SK-N-SH (cell line): ENCODE data around the gene GMPPB. TPM values are rescaled to one million over a fixed set of nuclear protein-coding genes. Genes with fewer than 3 reads are reported as not detected.

Source experiments
- CTCF ChIA-PET: fragments of 300-600, 350-600 bp; formaldehyde crosslinking; extraction: SDS; loops from one replicate; lab custom pipeline; 2021; lab: Yijun Ruan, JAX
- POLR2A ChIA-PET: fragments of 350-600 bp; sonication (Branson Sonifier 250); formaldehyde crosslinking; extraction: SDS; loops from one replicate; lab custom pipeline; 2020; ENCODE audit warnings: antibody characterized with exemption, inconsistent platforms; lab: Yijun Ruan, JAX
- DNase-seq: peaks from one replicate; pipeline ENCODE4 v3.0.0; 2012
- H2AFZ ChIP-seq: fragments of 200-600 bp; sonication (generic); 2 replicates; pipeline ENCODE4 v1.8.1; 2016; ENCODE audit warnings: antibody characterized with exemption, mild to moderate bottlenecking, low read depth
- H3F3A ChIP-seq: fragments of 200-600 bp; sonication (generic); replicated peaks from 2 replicates; pipeline ENCODE3; 2016; ENCODE audit warnings: antibody characterized with exemption, mild to moderate bottlenecking; ENCODE audit not compliant: insufficient read depth
- H3K27ac ChIP-seq, 2 experiments: fragments of 200-500 bp in 1 of 2; fragments of 200-600 bp in 1 of 2; sonication (Bioruptor generic) in 1 of 2; sonication (generic), shearing (Covaris generic) in 1 of 2; 2 replicates each; pipeline versions ENCODE4 v1.5.1 to v1.6.1; 2014 to 2016; ENCODE audit warnings: low read depth in 2 of 2, inconsistent platforms in 1 of 2, low read length in 1 of 2, mild to moderate bottlenecking in 1 of 2, mixed read lengths in 1 of 2
- H3K27me3 ChIP-seq: fragments of 200-600 bp; sonication (generic), shearing (Covaris generic); 2 replicates; pipeline ENCODE4 v1.6.1; 2016; ENCODE audit warnings: mixed run types; ENCODE audit not compliant: insufficient read depth
- H3K36me3 ChIP-seq, 2 experiments: fragments of 200-500 bp in 1 of 2; fragments of 200-600 bp in 1 of 2; sonication (Bioruptor generic) in 1 of 2; sonication (generic) in 1 of 2; replicated peaks in 1 of 2; 2 replicates each; pipeline versions ENCODE3 to v1.5.1; 2014 to 2016; ENCODE audit warnings: low read length in 1 of 2, mild to moderate bottlenecking in 1 of 2; ENCODE audit not compliant: insufficient read depth in 2 of 2, control insufficient read depth in 1 of 2
- H3K4me1 ChIP-seq, 2 experiments: fragments of 200-500 bp in 1 of 2; fragments of 200-600 bp in 1 of 2; sonication (Bioruptor generic) in 1 of 2; sonication (generic), shearing (Covaris generic) in 1 of 2; 2 replicates each; pipeline versions ENCODE4 v1.5.1 to v1.6.1; 2014 to 2016; ENCODE audit warnings: low read depth in 1 of 2, low read length in 1 of 2, mixed run types in 1 of 2; ENCODE audit not compliant: insufficient read depth in 2 of 2, control insufficient read depth in 1 of 2
- H3K4me2 ChIP-seq: fragments of 200-600 bp; sonication (generic), shearing (Covaris generic); 2 replicates; pipeline ENCODE4 v1.6.1; 2017; ENCODE audit warnings: mixed run types
- H3K4me3 ChIP-seq, 2 experiments: fragments of 200-500 bp in 1 of 2; fragments of 200-600 bp in 1 of 2; sonication (Bioruptor generic) in 1 of 2; sonication (generic), shearing (Covaris generic) in 1 of 2; 2 replicates each; pipeline versions ENCODE4 v1.5.1 to v1.8.1; 2014 to 2016; ENCODE audit warnings: low read depth in 2 of 2, inconsistent platforms in 1 of 2, low read length in 1 of 2, mild to moderate bottlenecking in 1 of 2, mixed read lengths in 1 of 2, moderate library complexity in 1 of 2
- H3K79me2 ChIP-seq: fragments of 200-600 bp; sonication (generic); 2 replicates; pipeline ENCODE4 v1.8.1; 2017; ENCODE audit warnings: mild to moderate bottlenecking; ENCODE audit not compliant: insufficient read depth
- H3K9ac ChIP-seq: fragments of 200-600 bp; sonication (generic); 2 replicates; pipeline ENCODE4 v1.6.1; 2017; ENCODE audit warnings: mixed run types
- H3K9me2 ChIP-seq: fragments of 200-600 bp; sonication (generic); 2 replicates; pipeline ENCODE4 v1.6.1; 2017; ENCODE audit warnings: mixed run types
- H3K9me3 ChIP-seq: fragments of 200-600 bp; sonication (generic); 2 replicates; pipeline ENCODE4 v1.6.1; 2017; ENCODE audit warnings: mixed run types, mild to moderate bottlenecking, moderate library complexity
- H4K20me1 ChIP-seq: fragments of 200-600 bp; sonication (generic); 2 replicates; pipeline ENCODE4 v1.6.1; 2017; ENCODE audit warnings: mild to moderate bottlenecking, mixed run types; ENCODE audit not compliant: insufficient read depth
- EZH2phosphoT487 ChIP-seq: fragments of 200-600 bp; sonication (generic); IDR thresholded peaks from 2 replicates; pipeline ENCODE4 v1.6.1; 2017; ENCODE audit warnings: low read depth, mixed run types, mild to moderate bottlenecking, antibody characterized with exemption, moderate library complexity, borderline replicate concordance
- FOXJ3 ChIP-seq: sonication (generic); formaldehyde crosslinking; IDR thresholded peaks from 2 replicates; pipeline ENCODE4 v1.5.1; 2020; ENCODE audit warnings: mild to moderate bottlenecking, missing genetic modification reagents
- GATA2 ChIP-seq: sonication (generic); formaldehyde crosslinking; IDR thresholded peaks from 2 replicates; pipeline ENCODE4 v1.5.0; 2020; ENCODE audit warnings: mild to moderate bottlenecking, missing genetic modification reagents
- NRF1 ChIP-seq: IDR thresholded peaks from 2 replicates; pipeline ENCODE4 v1.6.1; 2012; ENCODE audit warnings: low read depth, mild to moderate bottlenecking, low read length
- POLR2AphosphoS5 ChIP-seq: IDR thresholded peaks from 2 replicates; pipeline ENCODE4 v1.6.1; 2012; ENCODE audit warnings: low read depth, low read length
- RAD21 ChIP-seq: IDR thresholded peaks from 2 replicates; pipeline ENCODE4 v1.6.1; 2012; ENCODE audit warnings: mild to moderate bottlenecking, low read length
- RFX5 ChIP-seq: IDR thresholded peaks from 2 replicates; pipeline ENCODE4 v1.6.1; 2012; ENCODE audit warnings: mild to moderate bottlenecking, improper control_type of control experiment, low read length
- RXRA ChIP-seq: IDR thresholded peaks from 2 replicates; pipeline ENCODE4 v1.4.0; 2012; ENCODE audit warnings: low read depth, mild to moderate bottlenecking, borderline replicate concordance
- SIN3A ChIP-seq: IDR thresholded peaks from 2 replicates; pipeline ENCODE4 v1.6.1; 2012; ENCODE audit warnings: low read depth, mild to moderate bottlenecking, low read length, moderate library complexity, borderline replicate concordance
- ZBTB33 ChIP-seq: IDR thresholded peaks from 2 replicates; pipeline ENCODE4 v1.4.0; 2012; ENCODE audit warnings: low read depth, borderline replicate concordance
- WGBS: methylation state at CpG from one replicate; pipeline ENCODE4 v1.1.6; 2017; ENCODE audit warnings: low lambda C conversion rate; 5-methylcytosine and 5-hydroxymethylcytosine counted together
- polyA plus RNA-seq, 3 experiments: library from polyadenylated mRNA; depleted of rRNA; stranded (reverse); fragments of >200 nt; gene quantifications; 2 replicates each; pipeline ENCODE4 v1.2.3, GENCODE V29; 2012
- TF ChIP-seq, protein P1 (sequence below): fragments of 150-350 bp; IDR thresholded peaks from 2 replicates; pipeline ENCODE4 v1.6.1; 2017; ENCODE audit warnings: antibody characterized with exemption, low read length, low read depth, borderline replicate concordance

GMPPB gene
- polyA plus RNA-seq, 1 of the 3 experiments (the other 2 are of a cell fraction): 25.1 TPM

GRCh38 chr3:49717959-49718857 is 5.5 kb downstream of the GMPPB start:
- Histone ChIP-seq H3K4me1 (peaks cover 8 to 24% of the 10 kb centered on the region in 2 experiments; a peak in 2 of 4 replicates), H3K36me3 (peaks cover 0 to 38% of the 10 kb centered on the region in 2 experiments), H3K27me3 (no peaks in the 10 kb centered on the region), H2AFZ (no peak overlapping the region), H3K27ac (no peak overlapping the region; a peak in 1 of 4 replicates), H3K4me3 (peak overlapping the region in 1 of 2 experiments; percentile 47; a peak in 1 of 4 replicates), H3K4me2 (peak overlapping the region; percentile 74), H3K9ac (no peak overlapping the region), H3F3A (peaks cover 6% of the 10 kb centered on the region), H3K9me3 (no peaks in the 10 kb centered on the region), H4K20me1 (no peaks in the 10 kb centered on the region), H3K79me2 (peaks cover 10% of the 10 kb centered on the region), H3K9me2 (no peaks in the 10 kb centered on the region)
- TF ChIP-seq SIN3A: no peak
- TF ChIP-seq RXRA: no peak
- TF ChIP-seq NRF1: no peak
- TF ChIP-seq, protein P1, sequence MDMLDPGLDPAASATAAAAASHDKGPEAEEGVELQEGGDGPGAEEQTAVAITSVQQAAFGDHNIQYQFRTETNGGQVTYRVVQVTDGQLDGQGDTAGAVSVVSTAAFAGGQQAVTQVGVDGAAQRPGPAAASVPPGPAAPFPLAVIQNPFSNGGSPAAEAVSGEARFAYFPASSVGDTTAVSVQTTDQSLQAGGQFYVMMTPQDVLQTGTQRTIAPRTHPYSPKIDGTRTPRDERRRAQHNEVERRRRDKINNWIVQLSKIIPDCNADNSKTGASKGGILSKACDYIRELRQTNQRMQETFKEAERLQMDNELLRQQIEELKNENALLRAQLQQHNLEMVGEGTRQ: no peak
- TF ChIP-seq EZH2phosphoT487: no peak
- TF ChIP-seq POLR2AphosphoS5: no peak
- TF ChIP-seq GATA2 (CRISPR knock-in tag): no peak
- no peak for TF ChIP-seq FOXJ3
- TF ChIP-seq RAD21: no peak
- TF ChIP-seq RFX5: no peak
- no peak for TF ChIP-seq ZBTB33
- ChIA-PET POLR2A (interaction anchor here (1.0 to 1.9 kb wide), 3 partner anchors 17 to 178 kb away, joined by 3 to 8 read pairs (median 4); no protein-coding TSS in a partner anchor), CTCF (interaction anchor here (1.1 to 7.9 kb wide), 12 partner anchors 16 to 188 kb away, joined by 3 to 76 read pairs (median 4); no protein-coding TSS in a partner anchor)
- WGBS: 94% methylated on average over 62 of the region's 75 CpGs
- peak; percentile 22 for DNase-seq
